Karpas-422 (cell line): ENCODE results near the gene PHRF1. TPM values are rescaled to one million over a fixed set of nuclear protein-coding genes. Genes with fewer than 3 reads are reported as not detected.

Source experiments
- DNase-seq: peaks from one replicate; pipeline ENCODE4 v3.0.0-alpha.2; 2015
- H2AFZ ChIP-seq: fragments of 200-600 bp; sonication (generic); 2 replicates; pipeline ENCODE4 v1.6.1; 2014; ENCODE audit warnings: antibody characterized with exemption, low read length, mixed read lengths
- H3K27ac ChIP-seq: fragments of 200-600 bp; sonication (generic); 2 replicates; pipeline ENCODE4 v1.5.1; 2014; ENCODE audit warnings: mild to moderate bottlenecking, low read length, moderate library complexity
- H3K27me3 ChIP-seq: fragments of 200-600 bp; sonication (generic); 2 replicates; pipeline ENCODE4 v1.6.1; 2014; ENCODE audit warnings: low read length, mixed read lengths
- H3K36me3 ChIP-seq: fragments of 200-600 bp; sonication (generic); 2 replicates; pipeline ENCODE4 v1.6.1; 2014; ENCODE audit warnings: low read length, mixed read lengths; ENCODE audit not compliant: insufficient read depth
- H3K4me1 ChIP-seq: fragments of 200-600 bp; sonication (generic); 2 replicates; pipeline ENCODE4 v1.6.1; 2014; ENCODE audit warnings: mild to moderate bottlenecking, low read length, mixed read lengths
- H3K4me2 ChIP-seq: fragments of 200-600 bp; sonication (generic); 2 replicates; pipeline ENCODE4 v1.6.1; 2014; ENCODE audit warnings: low read length, low read depth, mild to moderate bottlenecking; ENCODE audit not compliant: poor library complexity, severe bottlenecking
- H3K4me3 ChIP-seq: fragments of 200-600 bp; sonication (generic); 2 replicates; pipeline ENCODE4 v1.5.1; 2014; ENCODE audit warnings: mild to moderate bottlenecking, antibody characterized with exemption, low read length, mixed read lengths
- H3K79me2 ChIP-seq: fragments of 200-600 bp; sonication (generic); 2 replicates; pipeline ENCODE4 v1.6.1; 2014; ENCODE audit warnings: mild to moderate bottlenecking, low read length, mixed read lengths
- H3K9ac ChIP-seq: fragments of 200-600 bp; sonication (generic); 2 replicates; pipeline ENCODE4 v1.6.0; 2014; ENCODE audit warnings: low read length
- H3K9me2 ChIP-seq: fragments of 200-600 bp; sonication (generic), shearing (Covaris generic); replicated peaks from 2 replicates; pipeline ENCODE4 v1.6.0; 2014; ENCODE audit warnings: mild to moderate bottlenecking, low read length, moderate library complexity; ENCODE audit not compliant: insufficient read depth
- H3K9me3 ChIP-seq: fragments of 300-700, 200-600 bp; sonication (generic); 2 replicates; pipeline ENCODE4 v1.6.1; 2014; ENCODE audit warnings: low read length, mixed read lengths
- H4K20me1 ChIP-seq: fragments of 200-600 bp; sonication (generic); 2 replicates; pipeline ENCODE4 v1.6.1; 2014; ENCODE audit warnings: mild to moderate bottlenecking, antibody characterized with exemption, low read length, low read depth; ENCODE audit not compliant: insufficient read depth
- total RNA-seq: library from RNA; depleted of rRNA; stranded (reverse); fragments of >200 nt; shearing (Covaris generic); gene quantifications from 2 replicates; pipeline ENCODE4 v1.2.3, GENCODE V29; 2014; ENCODE audit warnings: low replicate concordance

The PHRF1 gene
- total RNA-seq, 1 experiment from 2014 or later = 8.7 TPM

DNA sequence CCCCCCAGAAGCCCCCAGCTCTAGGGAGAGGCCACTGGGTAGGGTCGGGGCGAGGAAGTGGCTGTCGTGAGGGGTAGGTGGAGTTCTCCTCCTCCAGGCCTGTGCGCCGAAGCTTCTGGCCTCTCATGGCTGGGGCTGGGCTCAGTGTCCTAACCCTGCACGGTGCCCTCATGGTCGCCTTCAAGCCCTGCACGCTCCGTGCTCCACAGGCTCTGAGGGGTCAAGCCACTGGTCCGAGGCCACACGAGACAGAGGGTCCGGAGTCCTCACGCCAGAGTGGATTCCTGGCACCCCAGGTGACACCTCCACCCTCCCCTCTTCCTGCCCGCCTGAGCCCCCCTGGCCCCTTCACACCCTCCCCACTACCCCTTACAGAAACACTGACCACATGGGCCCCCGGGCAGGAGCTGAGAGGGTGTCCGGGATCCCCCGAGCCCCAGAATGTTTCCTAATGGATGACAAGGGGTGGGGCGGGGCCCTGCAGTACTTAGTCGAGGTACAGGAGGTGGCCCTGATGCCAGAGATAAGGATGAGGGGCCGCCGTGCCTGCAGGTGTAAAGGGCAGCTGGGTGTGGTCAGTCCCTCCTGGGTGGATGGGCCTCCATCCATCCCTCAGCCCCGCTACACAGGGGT is 49.5 kb downstream of the PHRF1 start:
- H3K9ac ChIP-seq = no peak overlapping the region
- no peak overlapping the region for H2AFZ ChIP-seq
- no peaks in the 10 kb centered on the region for H3K79me2 ChIP-seq
- no peak overlapping the region for H3K4me2 ChIP-seq
- no peak overlapping the region for H3K4me3 ChIP-seq
- H4K20me1 ChIP-seq = no peaks in the 10 kb centered on the region
- no peak for DNase-seq
- no peaks in the 10 kb centered on the region for H3K27me3 ChIP-seq
- H3K36me3 ChIP-seq = no peaks in the 10 kb centered on the region
- no peak overlapping the region for H3K27ac ChIP-seq
- no peaks in the 10 kb centered on the region for H3K4me1 ChIP-seq
- no peaks in the 10 kb centered on the region for H3K9me2 ChIP-seq
- no peaks in the 10 kb centered on the region for H3K9me3 ChIP-seq

- Histone ChIP-seq H3K9me2 (no peaks in the 10 kb centered on the region), H3K4me1 (no peaks in the 10 kb centered on the region), H3K4me2 (no peak within 1 kb of the TSS), H3K4me3 (no peak within 1 kb of the TSS), H3K9me3 (no peaks in the 10 kb centered on the region), H4K20me1 (no peaks in the 10 kb centered on the region), H3K27ac (no peak within 1 kb of the TSS), H2AFZ (no peak within 1 kb of the TSS), H3K9ac (no peak within 1 kb of the TSS), H3K79me2 (no peaks in the 10 kb centered on the region), H3K27me3 (no peaks in the 10 kb centered on the region), H3K36me3 (no peaks in the 10 kb centered on the region)
- DNase-seq = no peak
Observed at GRCh38 chr11:626475-627307, 50.4 kb downstream of the PHRF1 start, which contains the start of gene SCT. SCT (minus strand) TSS chr11:627181; CDS start chr11:627143, 38 bp downstream.

DNA sequence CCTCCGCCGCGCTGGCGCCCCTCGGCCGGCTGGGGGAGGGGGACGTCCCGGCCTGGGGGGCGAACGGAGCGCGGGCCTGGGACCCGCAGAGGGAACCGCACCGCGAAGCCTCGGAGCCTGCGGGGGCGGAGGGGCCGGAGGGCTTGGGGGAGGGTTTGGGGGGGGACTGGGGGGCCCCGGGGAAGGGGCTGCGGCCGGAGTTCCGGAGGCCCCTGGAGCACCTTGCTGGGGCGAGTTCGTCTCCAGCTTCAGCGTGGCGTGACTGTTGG is 51.0 kb downstream of the PHRF1 start:
- H3K4me2 ChIP-seq = no peak overlapping the region
- no peak overlapping the region for H3K9ac ChIP-seq
- H3K79me2 ChIP-seq = no peaks in the 10 kb centered on the region
- H2AFZ ChIP-seq = no peak overlapping the region
- H3K27me3 ChIP-seq = no peaks in the 10 kb centered on the region
- H3K4me1 ChIP-seq = no peaks in the 10 kb centered on the region
- H3K9me3 ChIP-seq = no peaks in the 10 kb centered on the region
- H3K27ac ChIP-seq = no peak overlapping the region
- H4K20me1 ChIP-seq = no peaks in the 10 kb centered on the region
- no peak overlapping the region for H3K4me3 ChIP-seq
- DNase-seq = no peak
- no peaks in the 10 kb centered on the region for H3K36me3 ChIP-seq
- H3K9me2 ChIP-seq = no peaks in the 10 kb centered on the region

GRCh38 chr11:628056-628455 is 51.8 kb downstream of the PHRF1 start:
- no peak overlapping the region for H3K9ac ChIP-seq
- H3K27ac ChIP-seq = no peak overlapping the region
- no peak overlapping the region for H2AFZ ChIP-seq
- H3K27me3 ChIP-seq = no peaks in the 10 kb centered on the region
- H3K4me1 ChIP-seq = no peaks in the 10 kb centered on the region
- no peak for DNase-seq
- no peaks in the 10 kb centered on the region for H4K20me1 ChIP-seq
- H3K4me2 ChIP-seq = no peak overlapping the region
- no peak overlapping the region for H3K4me3 ChIP-seq
- H3K36me3 ChIP-seq = no peaks in the 10 kb centered on the region
- no peaks in the 10 kb centered on the region for H3K79me2 ChIP-seq
- no peaks in the 10 kb centered on the region for H3K9me3 ChIP-seq
- no peaks in the 10 kb centered on the region for H3K9me2 ChIP-seq

DNA sequence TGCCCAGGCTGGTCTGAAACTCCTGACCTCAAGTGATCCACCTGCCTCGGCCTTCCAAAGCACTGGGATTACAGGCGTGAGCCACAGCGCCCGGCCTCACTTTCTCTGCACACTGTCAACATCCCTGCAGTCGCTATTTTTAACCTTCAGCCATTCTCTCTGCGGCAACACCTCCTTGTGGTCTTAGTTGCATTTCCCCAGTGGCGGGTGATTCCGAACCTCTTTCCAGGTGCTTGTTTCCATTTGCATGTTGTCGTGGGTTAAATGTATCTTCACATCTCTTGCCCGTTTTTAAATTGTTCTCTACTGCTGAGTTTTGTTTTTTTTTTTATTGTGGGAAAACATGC is 52.9 kb downstream of the PHRF1 start:
- no peak overlapping the region for H2AFZ ChIP-seq
- no peaks in the 10 kb centered on the region for H3K9me3 ChIP-seq
- no peak overlapping the region for H3K4me2 ChIP-seq
- H4K20me1 ChIP-seq = no peaks in the 10 kb centered on the region
- H3K36me3 ChIP-seq = no peaks in the 10 kb centered on the region
- H3K79me2 ChIP-seq = no peaks in the 10 kb centered on the region
- H3K4me1 ChIP-seq = no peaks in the 10 kb centered on the region
- H3K27me3 ChIP-seq = no peaks in the 10 kb centered on the region
- H3K9ac ChIP-seq = no peak overlapping the region
- H3K9me2 ChIP-seq = no peaks in the 10 kb centered on the region
- H3K27ac ChIP-seq = no peak overlapping the region
- DNase-seq = no peak
- no peak overlapping the region for H3K4me3 ChIP-seq

GRCh38 chr11:630871-631270 is 54.6 kb downstream of the PHRF1 start:
- H3K9ac ChIP-seq = no peak overlapping the region
- H3K4me1 ChIP-seq = no peaks in the 10 kb centered on the region
- no peaks in the 10 kb centered on the region for H3K9me2 ChIP-seq
- no peaks in the 10 kb centered on the region for H3K9me3 ChIP-seq
- H3K4me2 ChIP-seq = no peak overlapping the region
- H3K79me2 ChIP-seq = no peaks in the 10 kb centered on the region
- H3K4me3 ChIP-seq = no peak overlapping the region
- H4K20me1 ChIP-seq = no peaks in the 10 kb centered on the region
- H2AFZ ChIP-seq = no peak overlapping the region
- no peak for DNase-seq
- H3K27me3 ChIP-seq = no peaks in the 10 kb centered on the region
- no peaks in the 10 kb centered on the region for H3K36me3 ChIP-seq
- no peak overlapping the region for H3K27ac ChIP-seq

- no peaks in the 10 kb centered on the region for H3K36me3 ChIP-seq
- no peaks in the 10 kb centered on the region; the same call in 1 of the 2 replicates for H4K20me1 ChIP-seq
- no peak for DNase-seq
- H3K4me3 ChIP-seq = no peak overlapping the region
- no peaks in the 10 kb centered on the region for H3K27me3 ChIP-seq
- no peak overlapping the region for H2AFZ ChIP-seq
- H3K9me2 ChIP-seq = no peaks in the 10 kb centered on the region
- H3K9me3 ChIP-seq = no peaks in the 10 kb centered on the region
- H3K79me2 ChIP-seq = no peaks in the 10 kb centered on the region
- no peaks in the 10 kb centered on the region for H3K4me1 ChIP-seq
- H3K9ac ChIP-seq = no peak overlapping the region
- H3K27ac ChIP-seq = no peak overlapping the region
- no peak overlapping the region for H3K4me2 ChIP-seq
Observed at GRCh38 chr11:635945-636510, 59.8 kb downstream of the PHRF1 start.

- H3K4me1 ChIP-seq = no peaks in the 10 kb centered on the region
- no peaks in the 10 kb centered on the region for H3K36me3 ChIP-seq
- no peak for DNase-seq
- no peak within 1 kb of the TSS for H3K4me3 ChIP-seq
- H3K4me2 ChIP-seq = no peak within 1 kb of the TSS
- H3K9ac ChIP-seq = no peak within 1 kb of the TSS
- H3K27ac ChIP-seq = no peak within 1 kb of the TSS
- no peaks in the 10 kb centered on the region for H3K9me2 ChIP-seq
- H3K79me2 ChIP-seq = no peaks in the 10 kb centered on the region
- H3K27me3 ChIP-seq = no peaks in the 10 kb centered on the region
- no peaks in the 10 kb centered on the region; the same call in 1 of the 2 replicates for H4K20me1 ChIP-seq
- H2AFZ ChIP-seq = no peak within 1 kb of the TSS
- no peaks in the 10 kb centered on the region for H3K9me3 ChIP-seq
Observed at GRCh38 chr11:636511-637332, 60.5 kb downstream of the PHRF1 start, which contains the start of gene DRD4. DRD4 (plus strand) TSS chr11:637269; CDS start chr11:637305, 36 bp downstream.
